Suprapubic skin (tissue), 4 donors: ENCODE data around the gene NPC1.

ENCODE experiments used
- EP300 ChIP-seq: sonication (generic); formaldehyde crosslinking; IDR thresholded peaks from one replicate; pipeline ENCODE4 v1.6.1; 2017; ENCODE audit warnings: antibody characterized with exemption
- POLR2AphosphoS5 ChIP-seq, 3 donors: sonication (generic); formaldehyde crosslinking; IDR thresholded peaks; one replicate each; pipeline ENCODE4 v1.6.1; 2017; ENCODE audit warnings: antibody characterized with exemption in 3 of 3
- TF ChIP-seq, protein P1 (sequence below), 2 donors: fragments of 200-600 bp in 1 of 2; fragments of 450-650 bp in 1 of 2; sonication (generic) in 1 of 2; IDR thresholded peaks; one replicate each; pipeline ENCODE4 v1.5.1; 2016 to 2019; ENCODE audit warnings: antibody characterized with exemption in 2 of 2, mild to moderate bottlenecking in 1 of 2, moderate library complexity in 1 of 2

DNA sequence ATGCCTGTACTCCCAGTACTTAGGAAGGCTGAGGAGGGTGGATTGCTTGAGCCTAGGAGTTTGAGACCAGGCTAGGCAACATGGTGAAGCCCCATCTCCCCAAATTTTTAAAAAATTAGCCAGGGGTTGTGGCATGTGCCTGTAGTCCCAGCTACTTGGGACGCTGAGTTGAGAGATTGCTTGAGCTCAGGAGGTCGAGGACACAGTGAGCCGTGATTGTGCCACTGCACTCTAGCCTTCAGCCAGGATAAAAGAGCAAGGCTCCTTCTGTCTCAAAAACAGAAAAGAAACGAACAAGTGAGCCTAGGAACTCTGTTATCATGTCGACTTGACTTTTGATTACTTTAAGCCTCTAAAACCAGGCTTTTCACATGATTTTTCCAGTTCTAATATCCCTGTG is 13.7 kb downstream of the NPC1 start:
- TF ChIP-seq POLR2AphosphoS5 (IDR thresholded peaks at IDR 0.05), result no peak
- TF ChIP-seq, protein P1, sequence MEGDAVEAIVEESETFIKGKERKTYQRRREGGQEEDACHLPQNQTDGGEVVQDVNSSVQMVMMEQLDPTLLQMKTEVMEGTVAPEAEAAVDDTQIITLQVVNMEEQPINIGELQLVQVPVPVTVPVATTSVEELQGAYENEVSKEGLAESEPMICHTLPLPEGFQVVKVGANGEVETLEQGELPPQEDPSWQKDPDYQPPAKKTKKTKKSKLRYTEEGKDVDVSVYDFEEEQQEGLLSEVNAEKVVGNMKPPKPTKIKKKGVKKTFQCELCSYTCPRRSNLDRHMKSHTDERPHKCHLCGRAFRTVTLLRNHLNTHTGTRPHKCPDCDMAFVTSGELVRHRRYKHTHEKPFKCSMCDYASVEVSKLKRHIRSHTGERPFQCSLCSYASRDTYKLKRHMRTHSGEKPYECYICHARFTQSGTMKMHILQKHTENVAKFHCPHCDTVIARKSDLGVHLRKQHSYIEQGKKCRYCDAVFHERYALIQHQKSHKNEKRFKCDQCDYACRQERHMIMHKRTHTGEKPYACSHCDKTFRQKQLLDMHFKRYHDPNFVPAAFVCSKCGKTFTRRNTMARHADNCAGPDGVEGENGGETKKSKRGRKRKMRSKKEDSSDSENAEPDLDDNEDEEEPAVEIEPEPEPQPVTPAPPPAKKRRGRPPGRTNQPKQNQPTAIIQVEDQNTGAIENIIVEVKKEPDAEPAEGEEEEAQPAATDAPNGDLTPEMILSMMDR (IDR thresholded peaks at IDR 0.05), result no peak
- TF ChIP-seq EP300, result no peak
